Mucosa of stomach (tissue), 1 donor: ENCODE data around the gene ZFYVE1.
"Not testable (repeated sequence)": the region's sequence is repeated elsewhere in the genome, so short reads cannot be mapped to it uniquely, and the experiment has no call there.

ENCODE experiments used
- H3K27me3 ChIP-seq: one replicate; pipeline ENCODE4 v1.7.0; 2013; ENCODE audit warnings: mild to moderate bottlenecking, low read length; ENCODE audit not compliant: control insufficient read depth, insufficient read depth
- H3K36me3 ChIP-seq: one replicate; pipeline ENCODE4 v1.7.0; 2013; ENCODE audit warnings: low read length; ENCODE audit not compliant: control insufficient read depth, insufficient read depth
- H3K4me1 ChIP-seq: one replicate; pipeline ENCODE4 v1.7.0; 2013; ENCODE audit warnings: mild to moderate bottlenecking, low read length; ENCODE audit not compliant: control insufficient read depth, insufficient read depth
- H3K4me3 ChIP-seq: one replicate; pipeline ENCODE4 v1.7.0; 2013; ENCODE audit warnings: low read length
- H3K9ac ChIP-seq: one replicate; pipeline ENCODE4 v1.7.0; 2013; ENCODE audit warnings: mild to moderate bottlenecking, low read length, moderate library complexity
- H3K9me3 ChIP-seq: one replicate; pipeline ENCODE4 v1.7.0; 2013; ENCODE audit warnings: mild to moderate bottlenecking, low read length, moderate library complexity; ENCODE audit not compliant: control insufficient read depth
- donor health status: Pancreatic carcinoma.

Gene ZFYVE1

DNA sequence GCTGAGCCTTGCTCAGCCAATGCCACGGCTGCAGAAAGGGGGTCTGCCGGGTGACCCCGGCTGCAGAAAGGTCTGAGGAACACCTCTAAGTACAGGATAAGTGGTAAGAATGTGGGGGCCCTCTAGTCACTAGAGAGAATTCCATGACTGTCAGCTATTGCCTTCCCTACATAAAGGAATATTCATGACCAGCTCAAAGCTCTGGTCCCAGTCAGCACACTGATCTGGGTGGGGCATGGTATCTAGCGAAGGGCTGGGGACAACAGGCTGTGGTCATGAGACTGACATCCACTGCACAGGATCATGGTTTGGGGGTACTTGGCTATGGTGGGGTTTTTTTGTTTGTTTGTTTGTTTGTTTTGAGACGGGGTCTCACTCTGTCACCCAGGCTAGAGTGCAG is 58.6 kb downstream of the ZFYVE1 start:
- Histone ChIP-seq H3K9me3 (no peaks in the 10 kb centered on the region), H3K27me3 (no peaks in the 10 kb centered on the region), H3K4me1 (no peaks in the 10 kb centered on the region), H3K4me3 (no peak overlapping the region), H3K36me3 (no peaks in the 10 kb centered on the region), H3K9ac (no peak overlapping the region)

- H3K9me3 ChIP-seq, result no peaks in the 10 kb centered on the region
- no peaks in the 10 kb centered on the region for H3K4me1 ChIP-seq
- H3K27me3 ChIP-seq, result no peaks in the 10 kb centered on the region
- no peaks in the 10 kb centered on the region for H3K36me3 ChIP-seq
- H3K4me3 ChIP-seq, result no peak overlapping the region
- H3K9ac ChIP-seq, result no peak overlapping the region
These were observed 60.9 kb downstream of the ZFYVE1 start for GRCh38 chr14:72966038-72966437.

GRCh38 chr14:72965249-72965648 is 61.7 kb downstream of the ZFYVE1 start:
- Histone ChIP-seq H3K9ac (no peak overlapping the region), H3K9me3 (no peaks in the 10 kb centered on the region), H3K4me3 (no peak overlapping the region), H3K4me1 (no peaks in the 10 kb centered on the region), H3K36me3 (no peaks in the 10 kb centered on the region), H3K27me3 (no peaks in the 10 kb centered on the region)

DNA sequence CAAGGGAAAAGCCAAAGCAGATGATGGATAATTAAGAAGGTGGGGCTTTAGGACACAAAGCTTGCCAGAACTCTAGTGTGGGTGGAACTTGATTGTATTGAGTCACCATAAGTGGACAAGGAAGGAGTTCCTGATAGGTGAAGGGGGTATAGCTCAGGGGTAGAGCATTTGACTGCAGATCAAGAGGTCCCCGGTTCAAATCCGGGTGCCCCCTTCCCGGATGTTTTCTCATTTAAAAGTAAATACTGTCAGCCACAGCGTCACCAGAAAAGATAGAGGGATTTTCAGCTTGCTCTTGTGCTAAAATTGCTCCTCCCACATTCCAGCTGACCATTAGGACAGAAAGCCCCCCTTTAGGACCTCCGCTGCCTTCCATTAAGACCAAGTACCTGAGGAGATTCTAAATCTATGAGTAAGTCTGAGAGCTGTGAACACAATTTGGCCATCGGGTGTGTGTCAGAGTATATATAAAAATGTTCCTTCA is 64.0 kb downstream of the ZFYVE1 start:
- no peaks in the 10 kb centered on the region for H3K36me3 ChIP-seq
- no peaks in the 10 kb centered on the region for H3K27me3 ChIP-seq
- H3K9ac ChIP-seq, result no peak overlapping the region
- no peak overlapping the region for H3K4me3 ChIP-seq
- H3K9me3 ChIP-seq, result no peaks in the 10 kb centered on the region
- no peaks in the 10 kb centered on the region for H3K4me1 ChIP-seq

DNA sequence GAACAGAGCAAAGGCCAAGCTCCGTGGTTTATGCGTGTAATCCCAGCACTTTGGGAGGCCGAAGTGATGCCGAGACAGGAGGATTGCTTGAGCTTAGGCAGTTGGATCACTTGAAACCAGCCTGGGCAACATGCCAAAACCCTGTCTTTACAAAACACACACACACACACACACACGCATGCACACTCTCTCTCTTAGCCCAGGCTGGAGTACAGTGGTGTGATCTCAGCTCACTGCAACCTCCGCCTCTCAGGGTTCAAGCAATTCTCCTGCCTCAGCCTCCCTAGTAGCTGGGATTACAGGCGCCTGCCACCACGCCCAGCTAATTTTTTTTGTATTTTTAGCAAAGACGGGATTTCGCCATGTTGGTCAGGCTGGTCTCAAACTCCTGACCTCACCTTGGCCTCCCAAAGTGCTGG is 64.6 kb downstream of the ZFYVE1 start:
- H3K36me3 ChIP-seq, result not testable (repeated sequence)

GRCh38 chr14:72961579-72962335 is 65.1 kb downstream of the ZFYVE1 start:
- H3K27me3 ChIP-seq, result no peaks in the 10 kb centered on the region
- no peaks in the 10 kb centered on the region for H3K4me1 ChIP-seq
- no peaks in the 10 kb centered on the region for H3K36me3 ChIP-seq
- no peak overlapping the region for H3K9ac ChIP-seq
- no peak overlapping the region for H3K4me3 ChIP-seq
- no peaks in the 10 kb centered on the region for H3K9me3 ChIP-seq

More for the DNA sequence above, 64.6 kb downstream of the ZFYVE1 start:
- H3K4me1 ChIP-seq, H3K27me3 ChIP-seq, H3K9me3 ChIP-seq, H3K9ac ChIP-seq, H3K4me3 ChIP-seq: not testable (repeated sequence)

- H3K27me3 ChIP-seq, H3K9me3 ChIP-seq, H3K9ac ChIP-seq, H3K36me3 ChIP-seq, H3K4me3 ChIP-seq, H3K4me1 ChIP-seq: not testable (repeated sequence)
These were observed 65.9 kb downstream of the ZFYVE1 start for GRCh38 chr14:72961016-72961415.

- Histone ChIP-seq H3K36me3 (no peaks in the 10 kb centered on the region), H3K9me3 (no peaks in the 10 kb centered on the region), H3K9ac (no peak overlapping the region), H3K4me1 (no peaks in the 10 kb centered on the region), H3K27me3 (no peaks in the 10 kb centered on the region), H3K4me3 (no peak overlapping the region)
These were observed 68.4 kb downstream of the ZFYVE1 start for GRCh38 chr14:72958548-72958947.

GRCh38 chr14:72957213-72957612 is 69.7 kb downstream of the ZFYVE1 start:
- no peaks in the 10 kb centered on the region for H3K36me3 ChIP-seq
- H3K9ac ChIP-seq, result no peak overlapping the region
- H3K27me3 ChIP-seq, result no peaks in the 10 kb centered on the region
- H3K4me1 ChIP-seq, result no peaks in the 10 kb centered on the region
- H3K9me3 ChIP-seq, result no peaks in the 10 kb centered on the region
- H3K4me3 ChIP-seq, result no peak overlapping the region

GRCh38 chr14:72956741-72957140 is 70.2 kb downstream of the ZFYVE1 start:
- not testable (repeated sequence) for H3K4me1 ChIP-seq, H3K4me3 ChIP-seq, H3K27me3 ChIP-seq, H3K9ac ChIP-seq, H3K36me3 ChIP-seq, H3K9me3 ChIP-seq

DNA sequence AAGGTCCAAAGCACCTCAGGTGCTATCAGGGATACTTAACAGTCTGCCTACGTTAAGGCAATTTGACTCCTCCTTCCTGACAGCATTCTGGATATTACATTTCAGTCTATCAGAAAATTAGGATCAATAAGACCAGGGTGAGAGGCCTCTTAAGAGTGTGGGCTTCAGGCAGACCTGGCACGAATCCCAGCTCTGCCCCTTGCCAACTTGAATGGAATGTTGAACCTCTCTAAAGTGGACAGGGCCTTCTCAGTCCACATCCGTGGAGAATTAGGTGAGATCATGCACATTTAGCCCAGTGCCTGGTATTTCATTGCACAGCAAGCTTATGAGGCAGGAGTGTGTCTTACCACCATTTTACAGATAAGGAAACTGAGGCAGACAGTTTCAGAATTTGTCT is 74.7 kb downstream of the ZFYVE1 start:
- Histone ChIP-seq H3K4me3 (no peak overlapping the region), H3K9me3 (no peaks in the 10 kb centered on the region), H3K27me3 (no peaks in the 10 kb centered on the region), H3K4me1 (no peaks in the 10 kb centered on the region), H3K9ac (no peak overlapping the region), H3K36me3 (no peaks in the 10 kb centered on the region)

DNA sequence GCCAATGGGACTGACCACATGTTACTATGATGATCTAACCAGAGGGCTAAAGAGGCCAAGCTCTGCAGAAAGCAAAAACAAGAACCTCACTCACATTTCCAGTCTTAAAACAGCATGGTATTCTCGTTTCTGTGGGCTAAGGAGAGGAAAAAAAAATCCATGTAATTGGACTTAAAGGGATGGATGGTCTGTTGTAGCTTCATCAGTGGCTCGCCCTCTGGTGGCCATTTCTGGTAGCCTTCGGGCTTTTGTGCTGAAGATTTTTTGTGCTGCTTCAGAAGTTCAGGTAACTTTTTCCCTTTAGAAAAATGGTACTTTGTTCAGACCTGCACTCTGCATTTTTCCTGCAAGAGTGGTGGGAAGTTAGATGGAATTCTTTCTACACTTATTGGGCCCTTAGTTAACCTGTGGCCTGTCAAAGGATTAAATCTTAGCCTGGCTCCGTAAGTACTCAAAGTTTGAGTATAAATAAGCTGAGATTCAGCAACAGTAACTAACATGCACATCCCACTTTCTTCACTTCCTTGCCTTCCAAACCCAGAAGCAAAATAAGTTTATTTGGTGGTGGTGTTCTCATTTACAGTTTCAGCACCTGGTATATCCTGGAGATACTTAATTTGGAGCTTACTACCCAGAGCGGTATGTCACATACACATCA is 78.3 kb downstream of the ZFYVE1 start:
- H3K27me3 ChIP-seq, result no peaks in the 10 kb centered on the region
- no peaks in the 10 kb centered on the region for H3K36me3 ChIP-seq
- no peak overlapping the region for H3K4me3 ChIP-seq
- no peaks in the 10 kb centered on the region for H3K4me1 ChIP-seq
- H3K9me3 ChIP-seq, result no peaks in the 10 kb centered on the region
- H3K9ac ChIP-seq, result no peak overlapping the region
